HG03565 (cell line): ENCODE measurements around the gene UBC.

Experiments used
- ATAC-seq: cut with Tn5 transposase; IDR thresholded peaks from one replicate; pipeline ENCODE4 v1.9.1; 2021; ENCODE audit warnings: mild to moderate bottlenecking, moderate library complexity; ENCODE audit not compliant: unreplicated experiment

Gene UBC

DNA sequence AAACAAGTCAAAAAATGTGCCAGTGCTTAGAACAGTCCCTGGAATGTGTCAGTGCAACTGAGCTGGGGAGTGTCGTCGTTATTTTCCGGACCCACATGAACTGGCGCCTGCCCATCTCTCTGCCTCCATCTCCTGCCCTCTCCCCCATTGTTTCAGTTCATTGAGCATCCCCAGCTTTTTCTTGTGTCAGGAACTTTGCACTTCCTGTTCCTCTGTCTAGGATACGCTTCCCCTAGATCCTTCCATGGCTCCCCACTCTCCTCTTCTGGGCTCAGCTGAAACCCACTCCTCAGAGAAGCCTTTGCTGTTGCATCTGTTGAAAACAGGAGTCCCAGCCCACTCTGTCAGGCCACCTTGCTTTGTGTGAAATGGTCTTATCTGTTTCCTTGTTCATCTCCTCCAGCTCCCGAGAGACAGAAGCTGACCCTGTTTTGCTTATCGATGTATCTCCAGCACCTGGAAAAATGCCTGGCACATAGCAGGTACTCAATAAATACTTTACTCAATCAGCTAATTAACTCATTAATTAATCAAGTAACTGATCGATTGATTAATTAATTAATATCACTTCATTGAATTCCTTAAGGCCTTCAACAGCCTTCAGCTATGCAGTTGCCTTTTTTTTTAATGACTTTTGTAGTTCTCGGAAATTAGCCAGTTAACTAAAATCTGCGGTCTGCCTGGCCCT lies 48.1 kb downstream of the UBC start:
- ATAC-seq = no peak

DNA sequence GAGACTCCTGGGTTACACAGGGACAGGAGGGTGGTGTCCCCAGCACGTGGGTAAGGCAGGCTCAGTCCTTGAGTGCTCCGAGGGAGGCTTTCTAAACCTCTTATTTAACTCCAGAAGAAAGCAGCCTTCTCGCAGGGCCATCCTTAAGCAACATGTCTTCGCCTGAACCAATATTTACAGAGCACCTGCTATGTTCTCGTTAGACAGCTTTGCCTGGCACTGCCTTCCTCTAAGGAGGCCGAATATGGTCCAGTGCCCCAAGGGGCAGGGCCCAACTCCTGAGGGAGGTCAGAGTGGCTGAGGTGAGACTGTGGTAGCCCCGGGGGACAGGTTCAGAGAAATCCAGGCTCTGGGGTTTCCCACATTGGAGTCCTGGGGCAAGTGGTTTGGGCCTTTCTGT lies 48.7 kb downstream of the UBC start:
- ATAC-seq = no peak

- ATAC-seq = no peak
These were observed 50.1 kb downstream of the UBC start for GRCh38 chr12:124864326-124864752.

- ATAC-seq = peak; percentile 62
These were observed 50.8 kb downstream of the UBC start, which contains the start of gene SCARB1 for GRCh38 chr12:124863416-124864325. Gene SCARB1 (minus strand): TSS chr12:124863864. CDS start chr12:124863720, 144 bp downstream.

GRCh38 chr12:124862768-124863415 lies 51.6 kb downstream of the UBC start:
- ATAC-seq = no peak

DNA sequence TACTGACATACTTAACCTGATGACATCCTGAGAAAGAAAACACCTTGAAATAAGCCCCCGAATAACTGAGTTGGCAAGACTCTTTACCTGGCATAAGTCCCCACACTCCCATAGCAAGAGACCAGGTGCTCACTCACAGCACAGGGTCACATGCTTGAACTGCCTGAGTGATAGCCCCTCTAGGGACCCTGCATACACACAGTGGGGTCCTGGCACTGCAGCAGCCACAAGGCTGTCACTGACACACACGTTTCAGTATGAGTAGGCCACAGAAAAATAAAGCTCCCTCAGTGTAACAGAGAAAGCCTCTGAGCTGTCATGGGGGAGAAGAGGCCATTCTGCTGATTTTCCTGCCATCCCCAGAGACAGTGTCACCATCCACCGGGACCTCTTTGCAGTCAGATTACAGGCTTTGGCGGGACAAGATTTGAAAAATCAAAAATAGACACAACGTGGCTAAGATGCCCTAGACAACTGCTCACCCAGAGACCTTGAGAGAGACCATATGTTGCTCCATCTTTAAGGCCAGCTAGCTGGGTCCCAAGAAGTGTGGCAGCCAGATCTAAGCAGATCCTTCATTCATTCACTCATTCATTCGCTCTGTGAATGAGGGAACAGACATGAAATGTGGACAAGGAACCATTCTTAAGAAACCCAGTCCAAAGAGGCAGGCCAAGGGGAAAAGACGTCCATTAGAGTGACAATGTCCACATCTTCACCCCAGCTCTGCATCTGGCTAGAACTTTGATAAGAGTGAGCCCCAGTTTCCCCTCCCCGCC lies 52.4 kb downstream of the UBC start:
- ATAC-seq = no peak
